OCI-M2 (cell line): ENCODE results near the gene PCNX2.

ENCODE experiments used
- DNase-seq: peaks from one replicate; lab custom pipeline; 2025; ENCODE audit not compliant: unreplicated experiment; lab: John Stamatoyannopoulos, UW

Gene PCNX2

GRCh38 chr1:233295237-233295974 lies at the start of gene PCNX2:
PCNX2 (minus strand) TSS chr1:233295725; CDS start chr1:233295478, 247 bp downstream.
- DNase-seq = no peak

GRCh38 chr1:233343262-233343661 lies 47.7 kb upstream of the PCNX2 start:
- no peak for DNase-seq

- DNase-seq = no peak
These were observed 46.6 kb upstream of the PCNX2 start for GRCh38 chr1:233342086-233342485.

- DNase-seq = no peak
These were observed 45.5 kb upstream of the PCNX2 start for GRCh38 chr1:233340966-233341516.

GRCh38 chr1:233340031-233340555 lies 44.6 kb upstream of the PCNX2 start:
- DNase-seq = no peak

- no peak for DNase-seq
These were observed 42.6 kb upstream of the PCNX2 start for GRCh38 chr1:233338102-233338501.

GRCh38 chr1:233337505-233337904 lies 42.0 kb upstream of the PCNX2 start:
- no peak for DNase-seq

GRCh38 chr1:233336554-233337456 lies 41.3 kb upstream of the PCNX2 start:
- no peak for DNase-seq

GRCh38 chr1:233334092-233334491 lies 38.6 kb upstream of the PCNX2 start:
- no peak for DNase-seq

GRCh38 chr1:233333086-233333485 lies 37.6 kb upstream of the PCNX2 start:
- DNase-seq = no peak

- no peak for DNase-seq
These were observed 36.4 kb upstream of the PCNX2 start for GRCh38 chr1:233331676-233332519.

- no peak for DNase-seq
These were observed 32.8 kb upstream of the PCNX2 start for GRCh38 chr1:233328142-233328921.

- no peak for DNase-seq
These were observed 32.2 kb upstream of the PCNX2 start, which contains the start of gene MAP3K21 for GRCh38 chr1:233327651-233328141. MAP3K21 (plus strand) TSS chr1:233327724; CDS start chr1:233328029, 305 bp downstream.

GRCh38 chr1:233326811-233327650 lies 31.5 kb upstream of the PCNX2 start:
- no peak for DNase-seq

GRCh38 chr1:233326319-233326718 lies 30.8 kb upstream of the PCNX2 start:
- DNase-seq = no peak

GRCh38 chr1:233323718-233324117 lies 28.2 kb upstream of the PCNX2 start:
- DNase-seq = no peak

GRCh38 chr1:233320023-233320422 lies 24.5 kb upstream of the PCNX2 start:
- no peak for DNase-seq

GRCh38 chr1:233319272-233319671 lies 23.7 kb upstream of the PCNX2 start:
- DNase-seq = no peak

GRCh38 chr1:233316473-233316872 lies 20.9 kb upstream of the PCNX2 start:
- no peak for DNase-seq
